BJ (cell line): ENCODE results near the gene ANO1. TPM values are rescaled to one million over a fixed set of nuclear protein-coding genes. Genes with fewer than 3 reads are reported as not detected.

ENCODE experiments used
- CTCF ChIA-PET: fragments of 350-600 bp; formaldehyde crosslinking; extraction: SDS; loops from one replicate; lab custom pipeline; 2021; ENCODE audit warnings: antibody characterized with exemption, inconsistent platforms; lab: Yijun Ruan, JAX
- POLR2A ChIA-PET: fragments of 300-600 bp; sonication (Branson Sonifier 250); formaldehyde crosslinking; extraction: SDS; loops from one replicate; lab custom pipeline; 2021; ENCODE audit warnings: antibody characterized with exemption; lab: Charles Lee
- DNase-seq: peaks from one replicate; pipeline ENCODE4 v3.0.0-alpha.2; 2011; ENCODE audit warnings: low read depth
- H3K27me3 ChIP-seq: 2 replicates; pipeline ENCODE4 v1.6.0; 2011; ENCODE audit warnings: low read length; ENCODE audit not compliant: control insufficient read depth, insufficient read depth
- H3K36me3 ChIP-seq: 2 replicates; pipeline ENCODE4 v1.5.1; 2011; ENCODE audit warnings: low read length; ENCODE audit not compliant: control insufficient read depth, insufficient read depth
- H3K4me3 ChIP-seq: 2 replicates; pipeline ENCODE4 v1.5.1; 2011; ENCODE audit warnings: low read depth, mild to moderate bottlenecking, control low read depth, low read length
- polyA plus RNA-seq: library from polyadenylated mRNA; depleted of rRNA; stranded (reverse); fragments of >200 nt; gene quantifications from 2 replicates; pipeline ENCODE4 v1.2.3, GENCODE V29; 2011
- TF ChIP-seq, protein P1 (sequence below): IDR thresholded peaks from 2 replicates; pipeline ENCODE4 v1.5.1; 2011; ENCODE audit warnings: low read depth, mild to moderate bottlenecking, control low read depth, inconsistent platforms, low read length, moderate library complexity; ENCODE audit not compliant: insufficient read depth

ANO1 gene
- polyA plus RNA-seq, 1 experiment: 0.10 TPM

GRCh38 chr11:70140711-70141485 lies 62.8 kb downstream of the ANO1 start:
- TF ChIP-seq, protein P1, sequence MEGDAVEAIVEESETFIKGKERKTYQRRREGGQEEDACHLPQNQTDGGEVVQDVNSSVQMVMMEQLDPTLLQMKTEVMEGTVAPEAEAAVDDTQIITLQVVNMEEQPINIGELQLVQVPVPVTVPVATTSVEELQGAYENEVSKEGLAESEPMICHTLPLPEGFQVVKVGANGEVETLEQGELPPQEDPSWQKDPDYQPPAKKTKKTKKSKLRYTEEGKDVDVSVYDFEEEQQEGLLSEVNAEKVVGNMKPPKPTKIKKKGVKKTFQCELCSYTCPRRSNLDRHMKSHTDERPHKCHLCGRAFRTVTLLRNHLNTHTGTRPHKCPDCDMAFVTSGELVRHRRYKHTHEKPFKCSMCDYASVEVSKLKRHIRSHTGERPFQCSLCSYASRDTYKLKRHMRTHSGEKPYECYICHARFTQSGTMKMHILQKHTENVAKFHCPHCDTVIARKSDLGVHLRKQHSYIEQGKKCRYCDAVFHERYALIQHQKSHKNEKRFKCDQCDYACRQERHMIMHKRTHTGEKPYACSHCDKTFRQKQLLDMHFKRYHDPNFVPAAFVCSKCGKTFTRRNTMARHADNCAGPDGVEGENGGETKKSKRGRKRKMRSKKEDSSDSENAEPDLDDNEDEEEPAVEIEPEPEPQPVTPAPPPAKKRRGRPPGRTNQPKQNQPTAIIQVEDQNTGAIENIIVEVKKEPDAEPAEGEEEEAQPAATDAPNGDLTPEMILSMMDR: no peak
- DNase-seq: no peak
- peaks cover 9% of the 10 kb centered on the region for H3K27me3 ChIP-seq
- no peaks in the 10 kb centered on the region for H3K36me3 ChIP-seq
- CTCF ChIA-PET: interaction anchor here (1.0 kb wide), 1 partner anchor 11 kb away, joined by 3 read pairs; no protein-coding TSS in a partner anchor
- no peak overlapping the region for H3K4me3 ChIP-seq
- POLR2A ChIA-PET: interaction anchor here (0.6 kb wide), 1 partner anchor 50 kb away, joined by 3 read pairs; no protein-coding TSS in a partner anchor

GRCh38 chr11:70141486-70142220 lies 63.5 kb downstream of the ANO1 start:
- ChIA-PET CTCF (interaction anchor here (1.0 kb wide), 1 partner anchor 10 kb away, joined by 3 read pairs; no protein-coding TSS in a partner anchor), POLR2A (interaction anchor here (0.6 kb wide), 1 partner anchor 51 kb away, joined by 3 read pairs; no protein-coding TSS in a partner anchor)
- Histone ChIP-seq H3K36me3 (no peaks in the 10 kb centered on the region), H3K27me3 (peaks cover 8% of the 10 kb centered on the region), H3K4me3 (no peak overlapping the region)
- DNase-seq: no peak
- TF ChIP-seq, protein P1: no peak

- POLR2A ChIA-PET: no interaction called here
- no peaks in the 10 kb centered on the region for H3K36me3 ChIP-seq
- no peak overlapping the region for H3K4me3 ChIP-seq
- no peak for DNase-seq
- TF ChIP-seq, protein P1: no peak
- CTCF ChIA-PET: no interaction called here
- peaks cover 8% of the 10 kb centered on the region for H3K27me3 ChIP-seq
Observed at GRCh38 chr11:70142221-70142875, 64.2 kb downstream of the ANO1 start.

DNA sequence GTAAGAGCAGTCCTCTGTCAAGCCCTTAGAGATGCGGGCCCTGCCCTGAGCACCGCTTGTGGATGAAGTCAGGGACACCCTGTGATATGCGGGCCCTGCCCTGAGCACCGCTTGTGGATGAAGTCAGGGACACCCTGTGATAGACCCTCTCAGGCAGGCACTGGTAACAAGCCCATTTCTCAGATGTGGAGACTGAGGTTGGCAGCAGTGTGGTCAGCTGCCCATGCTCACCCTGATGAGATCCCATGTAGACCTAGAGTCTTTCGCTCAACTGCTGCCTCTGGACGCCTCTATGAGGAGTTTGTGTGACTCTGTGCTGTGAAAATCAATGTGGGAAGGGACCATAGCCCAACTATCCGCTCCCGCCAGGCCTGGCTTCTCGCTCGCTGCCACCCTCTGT lies 66.1 kb downstream of the ANO1 start:
- H3K27me3 ChIP-seq: peaks cover 8% of the 10 kb centered on the region
- no peak for DNase-seq
- ChIA-PET CTCF (no interaction called here), POLR2A (no interaction called here)
- no peak overlapping the region for H3K4me3 ChIP-seq
- TF ChIP-seq, protein P1: no peak
- no peaks in the 10 kb centered on the region for H3K36me3 ChIP-seq

GRCh38 chr11:70145071-70145470 lies 67.0 kb downstream of the ANO1 start:
- CTCF ChIA-PET: no interaction called here
- Histone ChIP-seq H3K27me3 (peaks cover 8% of the 10 kb centered on the region), H3K4me3 (no peak overlapping the region), H3K36me3 (no peaks in the 10 kb centered on the region)
- TF ChIP-seq, protein P1: no peak
- POLR2A ChIA-PET: no interaction called here
- no peak for DNase-seq
